Hematopoietic multipotent progenitor cell treated with erythropoietin and hydrocortisone succinate and interleukin-3 and kit ligand, for 6 days (in vitro differentiated cells): Measurements from ENCODE around the gene PGAP6.
"Not testable (repeated sequence)": the region's sequence is repeated elsewhere in the genome, so short reads cannot be mapped to it uniquely, and the experiment has no call there.

Experiments used
- DNase-seq: peaks from one replicate; pipeline ENCODE4 v3.0.0-alpha.2; 2015

PGAP6 gene

DNA sequence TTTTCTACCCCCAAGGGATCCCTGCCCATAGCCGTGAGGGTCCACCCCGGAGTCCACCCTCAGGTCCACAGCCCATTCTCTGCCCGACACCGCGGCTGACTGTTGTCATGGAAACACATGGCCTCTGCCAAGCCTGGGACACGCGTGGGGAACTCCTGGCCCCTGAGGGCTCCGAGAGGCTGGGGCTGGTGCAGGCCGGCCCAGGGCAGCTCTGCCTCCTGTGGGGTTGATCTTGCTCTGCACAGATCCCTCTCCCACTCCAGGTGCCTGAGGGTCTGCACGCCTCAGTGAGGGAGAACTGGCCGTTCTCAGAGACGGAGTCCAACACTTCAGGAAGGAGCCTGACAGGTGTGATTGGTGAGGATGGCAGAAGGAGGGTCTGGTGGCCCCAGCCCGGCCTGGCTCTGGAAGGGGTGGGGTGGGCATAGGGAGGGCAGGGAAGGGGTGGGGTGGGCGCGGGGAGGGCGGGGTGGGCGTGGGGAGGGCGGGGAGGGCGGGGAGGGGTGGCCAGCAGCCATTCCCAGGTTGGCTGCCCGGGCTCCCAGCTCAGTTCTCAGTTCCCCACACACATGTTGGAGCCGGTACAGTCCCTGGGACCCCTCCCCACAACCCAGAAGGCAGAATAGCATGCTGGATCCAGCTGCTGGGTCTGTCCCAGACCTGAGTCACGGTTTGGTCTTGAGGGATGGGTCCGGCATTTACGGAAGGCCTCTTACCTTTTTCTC, 17.9 kb downstream of the PGAP6 start:
- DNase-seq: no peak

DNA sequence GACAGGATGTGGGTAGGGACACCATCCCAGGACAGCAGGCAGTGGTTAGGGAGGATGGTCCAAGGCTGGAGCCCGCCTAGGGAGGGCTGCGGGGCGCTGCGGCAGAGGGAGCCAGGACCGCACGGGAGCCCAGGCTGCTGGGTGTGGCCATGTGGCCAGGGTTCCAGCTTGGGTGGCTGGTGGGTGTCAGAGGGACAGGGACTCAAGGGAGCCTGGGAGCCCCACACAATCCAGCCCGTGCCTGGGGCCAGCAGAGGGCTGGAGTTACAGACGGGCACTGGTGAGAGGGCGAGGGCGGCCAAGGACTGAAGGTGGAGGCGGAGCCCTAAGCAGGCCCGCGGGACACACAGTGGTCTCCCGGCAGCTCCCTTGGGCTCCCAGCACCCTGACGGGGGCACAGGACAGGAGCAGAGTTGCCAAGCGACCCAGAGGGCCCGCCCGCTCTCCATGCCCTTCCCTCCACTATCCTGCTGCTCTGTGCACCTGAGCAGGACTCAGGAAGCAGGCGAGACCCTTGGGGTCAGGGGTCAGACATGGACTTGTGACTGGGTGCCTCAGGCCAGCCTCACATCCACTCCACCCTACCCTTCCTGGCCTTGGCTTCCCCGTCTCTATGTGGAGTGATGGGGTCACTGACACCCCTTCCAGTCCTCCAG, 18.5 kb downstream of the PGAP6 start:
- no peak for DNase-seq

- not testable (repeated sequence) for DNase-seq
Measured at GRCh38 chr16:362702-362999, 19.1 kb downstream of the PGAP6 start.

GRCh38 chr16:361872-362701, 19.7 kb downstream of the PGAP6 start:
- peak; percentile 90 for DNase-seq

GRCh38 chr16:361341-361871, 20.4 kb downstream of the PGAP6 start:
- no peak for DNase-seq

GRCh38 chr16:360698-361336, 21.0 kb downstream of the PGAP6 start:
- DNase-seq: no peak

DNA sequence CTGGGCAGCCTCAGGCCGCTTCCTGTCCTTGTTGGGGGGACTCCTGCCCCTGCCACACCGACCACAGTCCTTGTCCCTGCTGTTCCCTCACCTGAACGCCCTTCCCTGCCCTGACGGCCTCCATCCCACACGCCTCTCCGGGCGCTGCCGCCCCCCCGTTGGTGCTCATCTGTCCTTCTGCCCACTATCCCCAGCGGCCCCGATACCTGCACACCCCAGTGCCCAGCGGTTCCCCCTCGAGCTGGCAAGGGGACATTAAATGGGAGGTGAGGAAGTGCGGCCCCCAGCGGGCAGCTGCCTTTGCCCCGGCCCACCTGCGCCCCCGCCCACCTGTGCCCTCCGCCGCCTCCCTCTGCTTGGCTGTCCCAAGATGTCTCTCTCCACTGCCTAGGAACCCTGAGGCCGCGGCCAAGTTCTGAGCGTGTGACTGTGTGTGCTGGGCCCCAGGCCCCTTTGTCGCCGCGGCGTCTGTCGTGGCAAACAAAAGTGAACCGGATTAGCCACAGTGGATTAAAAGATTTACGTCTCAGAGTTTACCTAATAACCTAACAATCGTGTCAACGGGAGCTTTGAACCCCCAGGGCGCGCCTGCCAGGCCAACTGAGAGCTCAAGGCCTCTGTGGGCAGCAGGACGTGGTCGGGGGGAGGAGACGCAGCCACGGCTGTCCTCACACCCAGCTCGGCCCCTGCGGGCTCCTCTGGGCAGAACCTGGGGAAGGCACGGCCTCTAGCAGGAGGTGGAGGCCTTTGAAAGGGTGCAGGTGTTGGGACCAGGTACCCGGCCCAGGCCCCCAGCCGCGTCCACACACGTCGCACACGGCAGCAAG, 21.7 kb downstream of the PGAP6 start:
- no peak for DNase-seq

- no peak for DNase-seq
Measured at GRCh38 chr16:359067-359763, 22.6 kb downstream of the PGAP6 start.

DNA sequence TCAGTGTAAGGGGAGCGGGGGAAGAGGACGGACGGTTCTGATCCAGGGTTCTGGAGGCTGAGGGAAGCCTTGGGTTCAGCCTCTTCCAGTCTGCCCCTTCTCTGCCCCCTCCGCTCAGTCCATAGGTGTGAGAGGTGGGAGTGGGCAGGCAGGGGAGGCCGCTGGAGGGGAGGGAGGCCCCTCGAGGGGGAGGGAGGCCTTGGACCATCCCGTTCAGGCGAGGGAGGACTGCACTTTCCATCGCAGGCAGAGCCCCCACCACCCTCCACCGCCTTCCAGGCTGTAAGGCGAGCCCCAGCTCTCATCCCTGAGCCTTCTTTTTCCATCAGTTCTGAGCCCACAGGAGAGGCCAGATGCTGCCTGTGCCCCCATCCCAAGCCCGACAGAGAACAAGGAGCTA, 25.0 kb downstream of the PGAP6 start:
- no peak for DNase-seq

- DNase-seq: peak; percentile 64
Measured at GRCh38 chr16:354971-355461, 26.8 kb downstream of the PGAP6 start.

GRCh38 chr16:354291-354881, 27.4 kb downstream of the PGAP6 start:
- no peak for DNase-seq

DNA sequence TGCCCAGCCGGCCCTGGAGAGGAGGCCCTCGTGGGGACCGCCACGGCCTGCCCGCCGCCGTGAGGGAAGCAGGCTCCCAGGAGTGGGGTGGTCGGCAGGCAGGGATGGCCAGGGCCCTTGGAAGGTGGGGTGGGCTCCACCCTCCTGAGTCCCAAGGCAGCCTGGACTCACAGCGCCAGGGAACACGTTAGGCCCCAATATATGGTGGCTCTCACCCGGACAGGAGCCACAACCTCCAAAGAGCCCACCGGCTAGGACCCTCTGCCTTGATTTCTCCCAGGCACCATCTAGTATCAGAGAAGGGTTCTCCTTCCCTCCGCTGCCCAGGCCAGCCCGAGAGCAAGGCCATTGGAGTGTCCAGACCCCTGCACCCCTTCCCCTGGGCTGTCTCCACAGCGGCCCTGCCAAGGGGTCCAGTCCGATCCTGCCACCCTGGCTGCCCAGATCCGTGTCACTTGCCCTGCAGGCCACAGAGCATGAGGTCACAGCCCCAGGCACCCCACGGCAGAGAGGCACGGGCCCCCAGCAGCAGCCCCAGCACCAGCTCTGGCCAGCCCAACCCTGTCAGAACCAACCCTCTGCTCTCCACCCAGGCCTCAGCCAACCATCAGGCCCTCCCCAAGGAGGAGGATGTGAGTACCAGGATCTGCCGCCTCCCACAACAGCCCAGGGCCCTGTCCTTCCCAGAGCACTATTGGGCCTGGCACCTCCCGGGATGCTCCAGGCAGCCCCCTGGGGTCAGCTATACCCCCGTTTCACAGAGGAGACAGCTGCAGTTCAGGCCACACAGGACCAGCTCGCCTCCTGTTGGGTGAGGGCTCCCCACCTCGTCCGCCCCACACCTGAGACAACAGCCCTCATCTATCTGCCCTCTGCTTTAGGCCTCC, 28.1 kb downstream of the PGAP6 start:
- no peak for DNase-seq

GRCh38 chr16:352547-353403, 29.0 kb downstream of the PGAP6 start, which contains the start of gene AXIN1:
Gene AXIN1 (minus strand): TSS chr16:352723. CDS start chr16:347025, 5,698 bp downstream.
- DNase-seq: peak; percentile 99

- peak; percentile 60 for DNase-seq
Measured at GRCh38 chr16:351804-352520, 29.8 kb downstream of the PGAP6 start.

DNA sequence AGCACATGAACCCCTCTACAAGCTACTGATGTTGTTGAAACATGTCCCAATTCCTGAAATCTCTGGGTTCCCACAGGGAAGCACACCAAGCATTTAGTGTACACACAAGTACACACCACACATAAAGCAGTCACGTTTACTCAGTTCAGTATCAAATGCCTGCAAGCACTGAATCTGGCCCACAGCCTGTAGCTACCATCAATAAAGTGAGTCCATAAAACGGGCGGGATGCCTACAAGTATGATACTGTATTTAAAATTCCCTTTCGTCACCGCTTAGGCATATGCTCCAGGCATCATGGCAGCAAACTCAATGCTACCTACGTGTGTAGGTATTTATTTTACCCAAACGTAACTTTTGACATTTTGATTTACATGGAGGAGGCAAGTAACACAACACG, 31.6 kb downstream of the PGAP6 start:
- no peak for DNase-seq

- DNase-seq: no peak
Measured at GRCh38 chr16:349211-349610, 32.6 kb downstream of the PGAP6 start.

- not testable (repeated sequence) for DNase-seq
Measured at GRCh38 chr16:348495-348894, 33.3 kb downstream of the PGAP6 start.

- DNase-seq: no peak
Measured at GRCh38 chr16:347203-347602, 34.6 kb downstream of the PGAP6 start.
